Small intestine (tissue), 7 donors: Measurements from ENCODE around the gene CENPT. TPM values are rescaled to one million over a fixed set of nuclear protein-coding genes. Genes with fewer than 3 reads are reported as not detected.

Experiments used
- DNase-seq, 2 donors: peaks; one replicate each; pipeline versions ENCODE4 v3.0.0 to v3.0.0-alpha.2; 2013
- FAIRE-seq: peaks from 2 replicates; lab custom pipeline; 2012; peaks lifted over from hg19 to GRCh38; lab: Jason Lieb, UNC
- H3K27ac ChIP-seq, 3 donors: one replicate each; pipeline ENCODE4 v1.5.1; 2013; ENCODE audit warnings: low read length in 2 of 3, mild to moderate bottlenecking in 2 of 3, control low read depth in 1 of 3, inconsistent platforms in 1 of 3, low read depth in 1 of 3, moderate library complexity in 1 of 3
- H3K27me3 ChIP-seq, 3 donors: one replicate each; pipeline ENCODE4 v1.6.1; 2013; ENCODE audit warnings: low read length in 3 of 3, inconsistent platforms in 1 of 3; ENCODE audit not compliant: control insufficient read depth in 3 of 3, insufficient read depth in 3 of 3
- H3K36me3 ChIP-seq, 3 donors: one replicate each; pipeline ENCODE4 v1.6.1; 2013; ENCODE audit warnings: low read length in 3 of 3, inconsistent platforms in 1 of 3, low read depth in 1 of 3, mild to moderate bottlenecking in 1 of 3, moderate library complexity in 1 of 3; ENCODE audit not compliant: control insufficient read depth in 3 of 3, insufficient read depth in 2 of 3
- H3K4me1 ChIP-seq, 3 donors: one replicate each; pipeline ENCODE4 v1.6.1; 2013; ENCODE audit warnings: low read length in 2 of 3, inconsistent platforms in 1 of 3, low read depth in 1 of 3, mild to moderate bottlenecking in 1 of 3, moderate library complexity in 1 of 3; ENCODE audit not compliant: control insufficient read depth in 3 of 3, insufficient read depth in 2 of 3
- H3K4me3 ChIP-seq, 3 donors: one replicate each; pipeline ENCODE4 v1.5.1; 2013; ENCODE audit warnings: low read length in 3 of 3, control low read depth in 1 of 3, inconsistent platforms in 1 of 3, low read depth in 1 of 3, mild to moderate bottlenecking in 1 of 3, moderate library complexity in 1 of 3
- H3K9me3 ChIP-seq, 2 donors: one replicate each; pipeline ENCODE4 v1.6.1; 2013; ENCODE audit warnings: low read depth in 1 of 2, low read length in 1 of 2; ENCODE audit not compliant: control insufficient read depth in 2 of 2, insufficient read depth in 1 of 2
- WGBS, 3 donors: extraction: QIAGEN DNeasy Blood & Tissue Kit; methylation state at CpG; one replicate each; pipeline ENCODE4 v1.1.7; 2013; 5-methylcytosine and 5-hydroxymethylcytosine counted together
- polyA plus RNA-seq, 4 donors: library from polyadenylated mRNA; stranded (reverse) in 3 of 4; unstranded in 1 of 4; fragments of 200-250 nt in 3 of 4; fragments of 120-200 nt in 1 of 4; gene quantifications; one replicate each; pipeline versions ENCODE4 v1.2.1 to v1.2.3, GENCODE V29; 2013
- donor health status: healthy with polysubstance abuse.
- donor health status: control.
- donor health status: control.
- donor health status: Bipolar disorder and iron deficiency.
- donor health status: healthy.

Gene CENPT
- polyA plus RNA-seq, 4 donors: 25.3 to 111 (median 43.9) TPM

- no peaks in the 10 kb centered on the region for H3K27me3 ChIP-seq
- peaks cover 6 to 38% (median 7%) of the 10 kb centered on the region in 3 donors for H3K4me1 ChIP-seq
- FAIRE-seq: no peak
- no peak for DNase-seq
- H3K9me3 ChIP-seq: no peaks in the 10 kb centered on the region
- H3K36me3 ChIP-seq: peaks cover 0 to 54% (median 0%) of the 10 kb centered on the region in 3 donors
- no peak overlapping the region for H3K27ac ChIP-seq
- no peak overlapping the region for H3K4me3 ChIP-seq
- WGBS, 3 donors: 94 to 100% (median 96%) methylated on average over 3 of the region's 3 CpGs
Observed at GRCh38 chr16:67853670-67854069, 6.2 kb upstream of the CENPT start.

- Histone ChIP-seq H3K36me3 (peaks cover 0 to 36% (median 0%) of the 10 kb centered on the region in 3 donors), H3K27ac (peak overlapping the region in 1 of 3 donors; percentile 88), H3K4me3 (peak overlapping the region in 1 of 3 donors; percentile 66), H3K27me3 (no peaks in the 10 kb centered on the region), H3K4me1 (peaks cover 15 to 42% (median 17%) of the 10 kb centered on the region in 3 donors), H3K9me3 (no peaks in the 10 kb centered on the region)
- DNase-seq (no peak), FAIRE-seq (no peak)
- 91 to 92% (median 91%) methylated on average over 11 of the region's 11 CpGs for WGBS, 3 donors
Observed at GRCh38 chr16:67848118-67848517, 625 bp upstream of the CENPT start.

GRCh38 chr16:67846320-67847063, 1.0 kb downstream of the CENPT start, which contains the start of gene NUTF2:
Gene NUTF2 (plus strand): TSS chr16:67846933. CDS start chr16:67865131, 18,198 bp downstream.
- WGBS, 3 donors: 0 to 1% (median 1%) methylated on average over 23 to 57 of the region's 57 CpGs
- peaks cover 0 to 24% (median 0%) of the 10 kb centered on the region in 3 donors for H3K36me3 ChIP-seq
- DNase-seq (peak; percentile 95 to 99), FAIRE-seq (no peak)
- H3K9me3 ChIP-seq: no peaks in the 10 kb centered on the region
- peak within 1 kb of the TSS; percentile 66 to 97 (median 93) for H3K4me3 ChIP-seq
- H3K27ac ChIP-seq: peak within 1 kb of the TSS; percentile 88 to 95 (median 88)
- peaks cover 15 to 42% (median 17%) of the 10 kb centered on the region in 3 donors for H3K4me1 ChIP-seq
- H3K27me3 ChIP-seq: no peaks in the 10 kb centered on the region

- Histone ChIP-seq H3K4me3 (peak overlapping the region; percentile 66 to 97 (median 93)), H3K4me1 (peaks cover 15 to 42% (median 17%) of the 10 kb centered on the region in 3 donors), H3K27me3 (no peaks in the 10 kb centered on the region), H3K36me3 (peaks cover 0 to 24% (median 0%) of the 10 kb centered on the region in 3 donors), H3K9me3 (no peaks in the 10 kb centered on the region), H3K27ac (peak overlapping the region; percentile 88 to 95 (median 88))
- FAIRE-seq (no peak), DNase-seq (no peak)
- WGBS, 3 donors: 4 to 12% (median 9%) methylated on average over 2 of the region's 2 CpGs
Observed at GRCh38 chr16:67846063-67846319, 1.5 kb downstream of the CENPT start.

GRCh38 chr16:67845291-67846062, 2.0 kb downstream of the CENPT start:
- peaks cover 15 to 42% (median 17%) of the 10 kb centered on the region in 3 donors for H3K4me1 ChIP-seq
- WGBS, 3 donors: 66 to 76% (median 70%) methylated on average over 5 of the region's 5 CpGs

GRCh38 chr16:67844497-67844896, 3.0 kb downstream of the CENPT start:
- Histone ChIP-seq H3K4me1 (peaks cover 15 to 42% (median 17%) of the 10 kb centered on the region in 3 donors), H3K27ac (no peak overlapping the region), H3K27me3 (no peaks in the 10 kb centered on the region), H3K4me3 (no peak overlapping the region), H3K36me3 (peaks cover 0 to 16% (median 0%) of the 10 kb centered on the region in 3 donors), H3K9me3 (no peaks in the 10 kb centered on the region)
- WGBS, 3 donors: 65 to 80% (median 75%) methylated on average over 4 of the region's 4 CpGs
- no peak for FAIRE-seq
- DNase-seq: no peak

More at GRCh38 chr16:67845291-67846062, 2.0 kb downstream of the CENPT start:
- FAIRE-seq (no peak), DNase-seq (peak in 1 of 2 donors; percentile 32)
- peak overlapping the region in 2 of 3 donors; percentile 88 to 95 for H3K27ac ChIP-seq
- no peaks in the 10 kb centered on the region for H3K27me3 ChIP-seq
- peaks cover 0 to 22% (median 0%) of the 10 kb centered on the region in 3 donors for H3K36me3 ChIP-seq
- no peaks in the 10 kb centered on the region for H3K9me3 ChIP-seq
- H3K4me3 ChIP-seq: peak overlapping the region in 1 of 3 donors; percentile 66

- H3K36me3 ChIP-seq: peaks cover 0 to 9% (median 0%) of the 10 kb centered on the region in 3 donors
- peak in 1 of 2 donors; percentile 39 for DNase-seq
- peak overlapping the region; percentile 53 to 77 (median 57) for H3K4me3 ChIP-seq
- peaks cover 15 to 34% (median 17%) of the 10 kb centered on the region in 3 donors for H3K4me1 ChIP-seq
- H3K9me3 ChIP-seq: no peaks in the 10 kb centered on the region
- WGBS, 3 donors: 3 to 10% (median 6%) methylated on average over 11 of the region's 11 CpGs
- peak overlapping the region; percentile 25 to 95 (median 93) for H3K27ac ChIP-seq
- FAIRE-seq: no peak
- no peaks in the 10 kb centered on the region for H3K27me3 ChIP-seq
Observed at GRCh38 chr16:67843343-67843765, 4.1 kb downstream of the CENPT start.
